C4-2B (cell line): ENCODE measurements around the gene MON1B.

ENCODE experiments used
- ZFX ChIP-seq: fragments of 450-650 bp; IDR thresholded peaks from 2 replicates; pipeline ENCODE4 v1.6.1; 2017
- TF ChIP-seq, protein P1 (sequence below): fragments of 450-650 bp; conservative IDR thresholded peaks from 2 replicates; pipeline ENCODE4 v1.5.1; 2017; ENCODE audit warnings: mild to moderate bottlenecking

DNA sequence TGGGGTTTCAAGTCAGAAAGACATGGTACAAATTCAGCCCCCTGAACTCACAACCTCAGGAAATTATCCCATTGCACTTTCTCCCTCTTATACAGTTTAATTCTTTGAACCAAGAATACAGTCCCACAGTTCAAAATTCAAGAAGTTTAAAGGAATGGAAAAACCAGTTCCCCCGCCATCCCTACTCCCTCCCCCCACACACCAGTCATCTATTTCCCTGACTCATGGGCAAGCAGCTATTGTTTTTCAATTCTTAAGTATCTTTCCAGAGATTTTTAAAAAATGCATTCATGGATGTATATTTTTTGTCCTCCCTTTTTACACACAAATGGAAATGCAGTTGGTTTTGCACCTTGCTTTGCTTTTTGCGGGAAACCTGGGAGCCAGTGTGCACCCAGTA, 15.5 kb downstream of the MON1B start:
- TF ChIP-seq, protein P1, sequence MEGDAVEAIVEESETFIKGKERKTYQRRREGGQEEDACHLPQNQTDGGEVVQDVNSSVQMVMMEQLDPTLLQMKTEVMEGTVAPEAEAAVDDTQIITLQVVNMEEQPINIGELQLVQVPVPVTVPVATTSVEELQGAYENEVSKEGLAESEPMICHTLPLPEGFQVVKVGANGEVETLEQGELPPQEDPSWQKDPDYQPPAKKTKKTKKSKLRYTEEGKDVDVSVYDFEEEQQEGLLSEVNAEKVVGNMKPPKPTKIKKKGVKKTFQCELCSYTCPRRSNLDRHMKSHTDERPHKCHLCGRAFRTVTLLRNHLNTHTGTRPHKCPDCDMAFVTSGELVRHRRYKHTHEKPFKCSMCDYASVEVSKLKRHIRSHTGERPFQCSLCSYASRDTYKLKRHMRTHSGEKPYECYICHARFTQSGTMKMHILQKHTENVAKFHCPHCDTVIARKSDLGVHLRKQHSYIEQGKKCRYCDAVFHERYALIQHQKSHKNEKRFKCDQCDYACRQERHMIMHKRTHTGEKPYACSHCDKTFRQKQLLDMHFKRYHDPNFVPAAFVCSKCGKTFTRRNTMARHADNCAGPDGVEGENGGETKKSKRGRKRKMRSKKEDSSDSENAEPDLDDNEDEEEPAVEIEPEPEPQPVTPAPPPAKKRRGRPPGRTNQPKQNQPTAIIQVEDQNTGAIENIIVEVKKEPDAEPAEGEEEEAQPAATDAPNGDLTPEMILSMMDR = no peak
- TF ChIP-seq ZFX = no peak
